ENCODE results near the gene AS3MT. TPM values are rescaled to one million over a fixed set of nuclear protein-coding genes. Genes with fewer than 3 reads are reported as not detected.

Gene AS3MT
- total RNA-seq, 1 experiment from 2014 or later = 5.2 TPM

DNA sequence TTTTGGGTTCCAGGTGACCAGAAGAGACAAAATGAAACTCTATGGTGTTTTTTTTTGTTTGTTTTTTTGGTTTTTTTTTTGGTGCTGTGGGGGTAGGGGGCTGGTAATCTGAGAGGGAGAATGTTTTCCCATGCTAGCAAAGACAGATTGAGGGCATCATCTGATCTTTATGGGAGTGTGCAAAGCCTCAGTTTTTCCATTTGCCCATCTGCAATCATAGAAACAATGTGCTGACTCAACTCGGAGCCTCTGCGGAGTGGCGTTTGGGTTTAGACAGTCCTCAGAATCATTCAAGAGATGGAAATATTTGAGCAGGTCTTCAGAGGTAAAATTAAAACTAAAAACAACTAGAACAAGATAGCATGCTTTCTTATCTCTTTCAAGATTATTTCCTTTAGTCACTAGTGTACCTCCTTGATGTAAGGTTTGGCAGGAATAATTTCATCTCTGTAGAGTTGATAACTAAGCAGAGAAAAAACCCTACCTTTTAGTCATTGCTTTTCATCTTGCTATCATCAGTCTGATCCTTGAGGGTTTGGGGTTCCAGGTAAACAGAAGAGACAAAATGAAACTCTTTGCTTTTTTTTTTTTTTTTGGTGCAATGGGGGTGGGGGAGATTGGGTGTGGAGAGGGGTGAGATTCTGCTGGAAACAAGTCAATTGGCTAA is 66.8 kb downstream of the AS3MT start:
- Histone ChIP-seq H3K27me3 (replicated peaks; ENCODE audit: insufficient read depth, low read depth, low read length, poor library complexity) (no peaks in the 10 kb centered on the region), H3K4me1 (ENCODE audit: insufficient read depth, low read length, poor library complexity, severe bottlenecking) (no peaks in the 10 kb centered on the region), H3K9me3 (ENCODE audit: low read depth, low read length, poor library complexity, severe bottlenecking) (peaks cover 7% of the 10 kb centered on the region), H3K36me3 (ENCODE audit: insufficient read depth, low read length, poor library complexity, severe bottlenecking) (no peaks in the 10 kb centered on the region), H3K4me3 (ENCODE audit: low read depth, low read length, poor library complexity, severe bottlenecking) (no peak overlapping the region), H3K27ac (ENCODE audit: low read depth, low read length, poor library complexity, severe bottlenecking) (no peak overlapping the region)
- POLR2A ChIA-PET (ENCODE audit: low non-redundant PET) = no interaction called here
- TF ChIP-seq EZH2 (IDR thresholded peaks at IDR 0.05; ENCODE audit: borderline replicate concordance, low read depth, low read length, poor library complexity, severe bottlenecking) = no peak
- TF ChIP-seq, protein P1, sequence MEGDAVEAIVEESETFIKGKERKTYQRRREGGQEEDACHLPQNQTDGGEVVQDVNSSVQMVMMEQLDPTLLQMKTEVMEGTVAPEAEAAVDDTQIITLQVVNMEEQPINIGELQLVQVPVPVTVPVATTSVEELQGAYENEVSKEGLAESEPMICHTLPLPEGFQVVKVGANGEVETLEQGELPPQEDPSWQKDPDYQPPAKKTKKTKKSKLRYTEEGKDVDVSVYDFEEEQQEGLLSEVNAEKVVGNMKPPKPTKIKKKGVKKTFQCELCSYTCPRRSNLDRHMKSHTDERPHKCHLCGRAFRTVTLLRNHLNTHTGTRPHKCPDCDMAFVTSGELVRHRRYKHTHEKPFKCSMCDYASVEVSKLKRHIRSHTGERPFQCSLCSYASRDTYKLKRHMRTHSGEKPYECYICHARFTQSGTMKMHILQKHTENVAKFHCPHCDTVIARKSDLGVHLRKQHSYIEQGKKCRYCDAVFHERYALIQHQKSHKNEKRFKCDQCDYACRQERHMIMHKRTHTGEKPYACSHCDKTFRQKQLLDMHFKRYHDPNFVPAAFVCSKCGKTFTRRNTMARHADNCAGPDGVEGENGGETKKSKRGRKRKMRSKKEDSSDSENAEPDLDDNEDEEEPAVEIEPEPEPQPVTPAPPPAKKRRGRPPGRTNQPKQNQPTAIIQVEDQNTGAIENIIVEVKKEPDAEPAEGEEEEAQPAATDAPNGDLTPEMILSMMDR (conservative IDR thresholded peaks at IDR 0.05; ENCODE audit: low read depth, low read length) = no peak
- CTCF ChIA-PET = no interaction called here
- intact Hi-C loops (cut with micrococcal nuclease; ENCODE audit: unreplicated experiment) = no loop called here
- DNase-seq (ENCODE audit: low spot score) = no peak
- no TSS peak for BruUV-seq (replicated peaks)

- Histone ChIP-seq H3K4me3 (ENCODE audit: low read depth, low read length, poor library complexity, severe bottlenecking) (no peak overlapping the region), H3K9me3 (ENCODE audit: low read depth, low read length, poor library complexity, severe bottlenecking) (no peaks in the 10 kb centered on the region), H3K27me3 (replicated peaks; ENCODE audit: insufficient read depth, low read depth, low read length, poor library complexity) (no peaks in the 10 kb centered on the region), H3K27ac (ENCODE audit: low read depth, low read length, poor library complexity, severe bottlenecking) (no peak overlapping the region), H3K36me3 (ENCODE audit: insufficient read depth, low read length, poor library complexity, severe bottlenecking) (no peaks in the 10 kb centered on the region), H3K4me1 (ENCODE audit: insufficient read depth, low read length, poor library complexity, severe bottlenecking) (no peaks in the 10 kb centered on the region)
- no peak for TF ChIP-seq EZH2 (IDR thresholded peaks at IDR 0.05; ENCODE audit: borderline replicate concordance, low read depth, low read length, poor library complexity, severe bottlenecking)
- TF ChIP-seq, protein P1 (conservative IDR thresholded peaks at IDR 0.05; ENCODE audit: low read depth, low read length) = no peak
- ChIA-PET POLR2A (ENCODE audit: low non-redundant PET) (no interaction called here), CTCF (interaction anchor here (0.5 kb wide), 1 partner anchor 520 kb away, joined by 9 read pairs; no protein-coding TSS in a partner anchor)
- intact Hi-C loops (cut with micrococcal nuclease; ENCODE audit: unreplicated experiment) = no loop called here
- no TSS peak for BruUV-seq (replicated peaks)
- no peak for DNase-seq (ENCODE audit: low spot score)
Observed at GRCh38 chr10:102941401-102941800, 72.1 kb downstream of the AS3MT start.

DNA sequence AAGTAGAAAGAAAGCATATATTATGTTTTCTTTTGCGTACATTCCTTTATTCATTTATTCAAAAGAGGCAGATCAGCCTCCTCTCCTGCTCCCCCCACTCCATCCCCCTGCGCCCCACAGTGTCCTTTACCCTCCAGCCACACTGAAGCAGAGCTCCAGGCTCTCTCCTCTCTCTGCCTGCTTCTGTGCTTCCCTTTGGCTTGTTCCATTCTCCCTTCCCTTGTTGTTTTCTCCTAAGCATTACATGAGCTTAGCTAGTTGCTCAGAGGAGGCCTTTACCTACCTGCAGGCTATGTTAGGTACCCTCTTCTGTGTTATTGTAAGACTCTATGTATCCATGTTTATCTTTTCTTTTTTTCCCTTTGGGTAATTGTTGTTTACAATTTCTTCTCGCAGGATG is 76.2 kb downstream of the AS3MT start:
- Histone ChIP-seq H3K9me3 (ENCODE audit: low read depth, low read length, poor library complexity, severe bottlenecking) (no peaks in the 10 kb centered on the region), H3K4me3 (ENCODE audit: low read depth, low read length, poor library complexity, severe bottlenecking) (no peak overlapping the region), H3K27ac (ENCODE audit: low read depth, low read length, poor library complexity, severe bottlenecking) (no peak overlapping the region), H3K36me3 (ENCODE audit: insufficient read depth, low read length, poor library complexity, severe bottlenecking) (no peaks in the 10 kb centered on the region), H3K4me1 (ENCODE audit: insufficient read depth, low read length, poor library complexity, severe bottlenecking) (no peaks in the 10 kb centered on the region), H3K27me3 (replicated peaks; ENCODE audit: insufficient read depth, low read depth, low read length, poor library complexity) (no peaks in the 10 kb centered on the region)
- no TSS peak for BruUV-seq (replicated peaks)
- ChIA-PET POLR2A (ENCODE audit: low non-redundant PET) (no interaction called here), CTCF (no interaction called here)
- DNase-seq (ENCODE audit: low spot score) = no peak
- TF ChIP-seq, protein P1 (conservative IDR thresholded peaks at IDR 0.05; ENCODE audit: low read depth, low read length) = no peak
- no peak for TF ChIP-seq EZH2 (IDR thresholded peaks at IDR 0.05; ENCODE audit: borderline replicate concordance, low read depth, low read length, poor library complexity, severe bottlenecking)
- intact Hi-C loops (cut with micrococcal nuclease; ENCODE audit: unreplicated experiment) = no loop called here

All from A673 (cell line).